ENCODE measurements around the gene RBKS.

- TF ChIP-seq MXI1 (IDR thresholded peaks at IDR 0.05; ENCODE audit: borderline replicate concordance, low read depth, low read length) (no peak), CTCF (CRISPR knock-in tag; IDR thresholded peaks at IDR 0.05) (no peak), BRCA1 (CRISPR knock-in tag; IDR thresholded peaks at IDR 0.05) (no peak), RXRB (CRISPR knock-in tag; IDR thresholded peaks at IDR 0.05; ENCODE audit: borderline replicate concordance) (no peak), BHLHE40 (IDR thresholded peaks at IDR 0.05; ENCODE audit: low read length) (no peak), EP300 (IDR thresholded peaks at IDR 0.05; ENCODE audit: low read depth in 2 of 2, low read length in 2 of 2) (no peak), EP300 (CRISPR knock-in tag; IDR thresholded peaks at IDR 0.05; ENCODE audit: borderline replicate concordance) (no peak), NR2C2 (CRISPR knock-in tag; IDR thresholded peaks at IDR 0.05; ENCODE audit: borderline replicate concordance) (no peak)
- TF ChIP-seq, protein P1, sequence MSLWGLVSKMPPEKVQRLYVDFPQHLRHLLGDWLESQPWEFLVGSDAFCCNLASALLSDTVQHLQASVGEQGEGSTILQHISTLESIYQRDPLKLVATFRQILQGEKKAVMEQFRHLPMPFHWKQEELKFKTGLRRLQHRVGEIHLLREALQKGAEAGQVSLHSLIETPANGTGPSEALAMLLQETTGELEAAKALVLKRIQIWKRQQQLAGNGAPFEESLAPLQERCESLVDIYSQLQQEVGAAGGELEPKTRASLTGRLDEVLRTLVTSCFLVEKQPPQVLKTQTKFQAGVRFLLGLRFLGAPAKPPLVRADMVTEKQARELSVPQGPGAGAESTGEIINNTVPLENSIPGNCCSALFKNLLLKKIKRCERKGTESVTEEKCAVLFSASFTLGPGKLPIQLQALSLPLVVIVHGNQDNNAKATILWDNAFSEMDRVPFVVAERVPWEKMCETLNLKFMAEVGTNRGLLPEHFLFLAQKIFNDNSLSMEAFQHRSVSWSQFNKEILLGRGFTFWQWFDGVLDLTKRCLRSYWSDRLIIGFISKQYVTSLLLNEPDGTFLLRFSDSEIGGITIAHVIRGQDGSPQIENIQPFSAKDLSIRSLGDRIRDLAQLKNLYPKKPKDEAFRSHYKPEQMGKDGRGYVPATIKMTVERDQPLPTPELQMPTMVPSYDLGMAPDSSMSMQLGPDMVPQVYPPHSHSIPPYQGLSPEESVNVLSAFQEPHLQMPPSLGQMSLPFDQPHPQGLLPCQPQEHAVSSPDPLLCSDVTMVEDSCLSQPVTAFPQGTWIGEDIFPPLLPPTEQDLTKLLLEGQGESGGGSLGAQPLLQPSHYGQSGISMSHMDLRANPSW (CRISPR knock-in tag; IDR thresholded peaks at IDR 0.05; ENCODE audit: borderline replicate concordance): no peak
Observed at GRCh38 chr2:27803046-27803445, 87.1 kb downstream of the RBKS start.

Measured in HepG2 (cell line).